HG03521 (cell line): Measurements from ENCODE around the gene SCUBE1.

Experiments used
- ATAC-seq: cut with Tn5 transposase; IDR thresholded peaks from one replicate; pipeline ENCODE4 v1.9.1; 2021; ENCODE audit warnings: mild to moderate bottlenecking, moderate library complexity; ENCODE audit not compliant: unreplicated experiment

SCUBE1 gene

GRCh38 chr22:43183496-43184277 is 159.5 kb downstream of the SCUBE1 start:
- no peak for ATAC-seq

GRCh38 chr22:43182726-43183125 is 160.4 kb downstream of the SCUBE1 start:
- no peak for ATAC-seq

- no peak for ATAC-seq
Observed at GRCh38 chr22:43182118-43182517, 161.1 kb downstream of the SCUBE1 start.

- ATAC-seq: no peak
Observed at GRCh38 chr22:43181321-43182076, 161.7 kb downstream of the SCUBE1 start.

- no peak for ATAC-seq
Observed at GRCh38 chr22:43180670-43181069, 162.5 kb downstream of the SCUBE1 start.

- no peak for ATAC-seq
Observed at GRCh38 chr22:43179911-43180195, 163.3 kb downstream of the SCUBE1 start.

- ATAC-seq: no peak
Observed at GRCh38 chr22:43179146-43179910, 163.8 kb downstream of the SCUBE1 start.

- ATAC-seq: no peak
Observed at GRCh38 chr22:43177479-43177878, 165.7 kb downstream of the SCUBE1 start.

- no peak for ATAC-seq
Observed at GRCh38 chr22:43176090-43176489, 167.1 kb downstream of the SCUBE1 start.

- no peak for ATAC-seq
Observed at GRCh38 chr22:43174941-43175531, 168.1 kb downstream of the SCUBE1 start.

- ATAC-seq: no peak
Observed at GRCh38 chr22:43173976-43174720, 169.0 kb downstream of the SCUBE1 start.

- no peak for ATAC-seq
Observed at GRCh38 chr22:43173566-43173965, 169.6 kb downstream of the SCUBE1 start.

GRCh38 chr22:43172191-43172590 is 171.0 kb downstream of the SCUBE1 start:
- no peak for ATAC-seq

- no peak for ATAC-seq
Observed at GRCh38 chr22:43171607-43172006, 171.6 kb downstream of the SCUBE1 start.

GRCh38 chr22:43171019-43171491 is 172.1 kb downstream of the SCUBE1 start:
- no peak for ATAC-seq

- ATAC-seq: no peak
Observed at GRCh38 chr22:43170131-43170480, 173.1 kb downstream of the SCUBE1 start.

- no peak for ATAC-seq
Observed at GRCh38 chr22:43169310-43170130, 173.7 kb downstream of the SCUBE1 start.

GRCh38 chr22:43168471-43169309 is 174.5 kb downstream of the SCUBE1 start:
- ATAC-seq: no peak
